Breast epithelium (tissue), 3 donors: ENCODE data around the gene BBLN.

Experiments used
- POLR2A ChIP-seq: fragments of 450-650 bp; IDR thresholded peaks from one replicate; pipeline ENCODE4 v1.6.1; 2016; ENCODE audit warnings: antibody characterized with exemption, mild to moderate bottlenecking, moderate library complexity
- POLR2AphosphoS5 ChIP-seq, 3 donors: sonication (generic); formaldehyde crosslinking; IDR thresholded peaks; one replicate each; pipeline ENCODE4 v1.6.1; 2017; ENCODE audit warnings: antibody characterized with exemption in 3 of 3
- TF ChIP-seq, protein P1 (sequence below), 3 donors: fragments of 450-650 bp; IDR thresholded peaks; one replicate each; pipeline ENCODE4 v1.5.1; 2016 to 2017; ENCODE audit warnings: antibody characterized with exemption in 3 of 3, mild to moderate bottlenecking in 3 of 3, moderate library complexity in 3 of 3

GRCh38 chr9:128122809-128123175 is 37.3 kb upstream of the BBLN start:
- TF ChIP-seq, protein P1, sequence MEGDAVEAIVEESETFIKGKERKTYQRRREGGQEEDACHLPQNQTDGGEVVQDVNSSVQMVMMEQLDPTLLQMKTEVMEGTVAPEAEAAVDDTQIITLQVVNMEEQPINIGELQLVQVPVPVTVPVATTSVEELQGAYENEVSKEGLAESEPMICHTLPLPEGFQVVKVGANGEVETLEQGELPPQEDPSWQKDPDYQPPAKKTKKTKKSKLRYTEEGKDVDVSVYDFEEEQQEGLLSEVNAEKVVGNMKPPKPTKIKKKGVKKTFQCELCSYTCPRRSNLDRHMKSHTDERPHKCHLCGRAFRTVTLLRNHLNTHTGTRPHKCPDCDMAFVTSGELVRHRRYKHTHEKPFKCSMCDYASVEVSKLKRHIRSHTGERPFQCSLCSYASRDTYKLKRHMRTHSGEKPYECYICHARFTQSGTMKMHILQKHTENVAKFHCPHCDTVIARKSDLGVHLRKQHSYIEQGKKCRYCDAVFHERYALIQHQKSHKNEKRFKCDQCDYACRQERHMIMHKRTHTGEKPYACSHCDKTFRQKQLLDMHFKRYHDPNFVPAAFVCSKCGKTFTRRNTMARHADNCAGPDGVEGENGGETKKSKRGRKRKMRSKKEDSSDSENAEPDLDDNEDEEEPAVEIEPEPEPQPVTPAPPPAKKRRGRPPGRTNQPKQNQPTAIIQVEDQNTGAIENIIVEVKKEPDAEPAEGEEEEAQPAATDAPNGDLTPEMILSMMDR (IDR thresholded peaks at IDR 0.05), result no peak
- no peak for TF ChIP-seq POLR2AphosphoS5 (IDR thresholded peaks at IDR 0.05)
- no peak for TF ChIP-seq POLR2A
